Fibroblast of villous mesenchyme (primary cell): ENCODE results near the gene UVRAG. TPM values are rescaled to one million over a fixed set of nuclear protein-coding genes. Genes with fewer than 3 reads are reported as not detected.

Source experiments
- DNase-seq: peaks from one replicate; pipeline ENCODE4 v3.0.0-alpha.2; 2010; ENCODE audit warnings: low read depth
- H3K4me3 ChIP-seq: 2 replicates; pipeline ENCODE4 v1.5.1; 2011; ENCODE audit warnings: low read depth, mild to moderate bottlenecking, low read length
- total RNA-seq: library from RNA; depleted of rRNA; stranded (reverse); fragments of >200 nt; gene quantifications from 2 replicates; pipeline ENCODE4 v1.2.3, GENCODE V29; 2012
- TF ChIP-seq, protein P1 (sequence below): IDR thresholded peaks from 2 replicates; pipeline ENCODE4 v1.5.1; 2012; ENCODE audit warnings: low read depth, mild to moderate bottlenecking, low read length; ENCODE audit not compliant: insufficient read depth

Gene UVRAG
- total RNA-seq, 1 donor = 37.1 TPM

DNA sequence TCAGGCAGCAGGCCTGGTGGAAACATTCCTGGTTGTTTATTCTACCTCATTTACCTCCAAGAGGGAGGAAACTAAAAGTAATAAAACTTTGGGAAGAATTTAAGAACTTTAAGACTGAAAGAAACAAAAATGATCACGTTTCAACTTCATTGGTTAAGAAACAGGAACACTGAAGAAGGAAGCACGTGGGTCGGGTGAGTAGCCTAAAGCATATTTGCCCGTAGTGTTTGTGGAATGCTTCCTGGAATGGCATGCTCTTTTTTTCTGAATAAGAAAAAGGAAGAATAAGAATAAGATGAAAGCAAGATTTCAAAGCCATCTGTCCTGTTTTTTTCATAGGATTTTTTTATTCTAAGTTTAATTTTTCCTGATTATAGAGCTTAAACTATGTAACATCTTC lies 308.2 kb downstream of the UVRAG start:
- no peak for DNase-seq
- H3K4me3 ChIP-seq = no peak overlapping the region
- TF ChIP-seq, protein P1, sequence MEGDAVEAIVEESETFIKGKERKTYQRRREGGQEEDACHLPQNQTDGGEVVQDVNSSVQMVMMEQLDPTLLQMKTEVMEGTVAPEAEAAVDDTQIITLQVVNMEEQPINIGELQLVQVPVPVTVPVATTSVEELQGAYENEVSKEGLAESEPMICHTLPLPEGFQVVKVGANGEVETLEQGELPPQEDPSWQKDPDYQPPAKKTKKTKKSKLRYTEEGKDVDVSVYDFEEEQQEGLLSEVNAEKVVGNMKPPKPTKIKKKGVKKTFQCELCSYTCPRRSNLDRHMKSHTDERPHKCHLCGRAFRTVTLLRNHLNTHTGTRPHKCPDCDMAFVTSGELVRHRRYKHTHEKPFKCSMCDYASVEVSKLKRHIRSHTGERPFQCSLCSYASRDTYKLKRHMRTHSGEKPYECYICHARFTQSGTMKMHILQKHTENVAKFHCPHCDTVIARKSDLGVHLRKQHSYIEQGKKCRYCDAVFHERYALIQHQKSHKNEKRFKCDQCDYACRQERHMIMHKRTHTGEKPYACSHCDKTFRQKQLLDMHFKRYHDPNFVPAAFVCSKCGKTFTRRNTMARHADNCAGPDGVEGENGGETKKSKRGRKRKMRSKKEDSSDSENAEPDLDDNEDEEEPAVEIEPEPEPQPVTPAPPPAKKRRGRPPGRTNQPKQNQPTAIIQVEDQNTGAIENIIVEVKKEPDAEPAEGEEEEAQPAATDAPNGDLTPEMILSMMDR = no peak

DNA sequence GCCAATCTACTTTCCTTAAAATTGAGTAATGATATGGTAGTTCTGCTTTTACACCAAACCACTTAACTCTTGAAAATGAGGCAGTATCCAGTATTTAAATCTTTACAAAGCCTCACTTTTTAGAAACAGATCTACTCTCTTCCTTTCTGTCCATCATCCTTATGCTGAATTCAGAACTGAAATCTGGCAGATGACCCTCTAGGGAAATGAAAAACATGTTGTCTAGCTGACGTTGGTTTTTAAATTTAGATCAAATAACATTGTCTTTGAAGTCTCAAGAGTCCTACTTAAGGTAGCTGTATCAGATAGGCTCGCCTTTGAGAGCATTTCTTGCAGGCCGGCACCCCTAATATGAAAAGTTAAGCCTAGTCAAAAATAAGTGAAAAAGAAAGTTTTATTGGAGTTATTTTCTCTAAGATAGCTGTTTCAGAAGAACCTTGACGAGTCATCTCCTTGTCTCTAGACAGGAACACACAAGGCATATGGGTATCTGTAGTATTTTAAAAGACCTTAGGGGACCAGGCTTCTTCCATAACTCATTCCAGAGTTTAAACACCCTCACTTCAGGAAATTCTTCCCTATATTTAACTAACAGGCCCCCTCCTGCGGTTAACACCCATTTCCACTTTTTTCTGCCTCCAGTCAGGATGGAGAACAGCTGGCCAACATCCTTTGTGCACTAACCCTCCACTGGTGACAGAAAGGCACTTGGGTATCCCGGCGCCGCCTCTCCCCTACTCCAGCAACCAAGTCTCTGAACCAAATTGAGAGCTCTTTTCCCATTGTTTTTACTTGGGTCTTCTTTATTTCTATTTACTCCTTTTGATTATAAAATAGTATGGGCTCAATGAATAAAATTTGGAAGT lies 310.1 kb downstream of the UVRAG start:
- no peak overlapping the region for H3K4me3 ChIP-seq
- DNase-seq = peak; percentile 13
- TF ChIP-seq, protein P1 = no peak

DNA sequence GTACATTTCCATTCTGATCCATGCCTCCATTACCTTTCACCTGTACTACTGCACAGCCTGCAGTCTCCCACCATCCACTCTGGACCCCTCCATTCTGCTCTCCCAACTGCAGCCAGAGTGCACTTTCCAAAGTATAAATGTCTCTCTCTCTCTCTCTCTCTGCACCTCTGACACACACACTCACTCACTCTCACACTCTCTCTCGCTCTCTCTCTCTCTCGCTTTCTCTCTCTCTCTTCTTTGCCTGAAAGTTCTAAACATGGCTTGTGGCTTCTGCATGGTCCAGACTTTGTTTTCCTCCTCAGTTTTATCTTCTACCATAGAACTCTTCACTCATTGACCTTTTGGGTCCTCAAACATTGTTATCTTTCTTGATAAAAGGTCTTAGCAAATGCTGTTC lies 314.7 kb downstream of the UVRAG start:
- H3K4me3 ChIP-seq = no peak overlapping the region
- no peak for DNase-seq
- TF ChIP-seq, protein P1 = no peak

DNA sequence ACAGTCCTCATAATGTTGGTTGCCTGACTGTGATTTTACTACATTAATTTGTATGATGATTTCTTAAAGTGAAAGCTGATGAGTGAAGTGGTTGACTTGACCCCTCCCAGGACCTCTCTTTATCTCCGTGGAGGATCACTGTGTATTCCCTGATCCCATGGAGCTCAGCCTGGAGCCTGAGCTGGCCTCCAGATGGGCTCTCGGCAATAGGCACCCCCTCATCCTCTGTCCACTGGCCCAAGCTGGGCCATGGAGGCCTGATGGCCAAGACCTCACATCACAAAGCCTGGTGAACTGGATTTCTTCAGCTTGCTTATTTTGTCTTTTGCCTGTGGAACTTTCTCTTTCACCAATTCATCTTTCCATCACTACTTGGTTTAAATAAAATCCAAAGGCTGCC lies 316.1 kb downstream of the UVRAG start:
- TF ChIP-seq, protein P1 = no peak
- H3K4me3 ChIP-seq = no peak overlapping the region
- peak; percentile 38 for DNase-seq

DNA sequence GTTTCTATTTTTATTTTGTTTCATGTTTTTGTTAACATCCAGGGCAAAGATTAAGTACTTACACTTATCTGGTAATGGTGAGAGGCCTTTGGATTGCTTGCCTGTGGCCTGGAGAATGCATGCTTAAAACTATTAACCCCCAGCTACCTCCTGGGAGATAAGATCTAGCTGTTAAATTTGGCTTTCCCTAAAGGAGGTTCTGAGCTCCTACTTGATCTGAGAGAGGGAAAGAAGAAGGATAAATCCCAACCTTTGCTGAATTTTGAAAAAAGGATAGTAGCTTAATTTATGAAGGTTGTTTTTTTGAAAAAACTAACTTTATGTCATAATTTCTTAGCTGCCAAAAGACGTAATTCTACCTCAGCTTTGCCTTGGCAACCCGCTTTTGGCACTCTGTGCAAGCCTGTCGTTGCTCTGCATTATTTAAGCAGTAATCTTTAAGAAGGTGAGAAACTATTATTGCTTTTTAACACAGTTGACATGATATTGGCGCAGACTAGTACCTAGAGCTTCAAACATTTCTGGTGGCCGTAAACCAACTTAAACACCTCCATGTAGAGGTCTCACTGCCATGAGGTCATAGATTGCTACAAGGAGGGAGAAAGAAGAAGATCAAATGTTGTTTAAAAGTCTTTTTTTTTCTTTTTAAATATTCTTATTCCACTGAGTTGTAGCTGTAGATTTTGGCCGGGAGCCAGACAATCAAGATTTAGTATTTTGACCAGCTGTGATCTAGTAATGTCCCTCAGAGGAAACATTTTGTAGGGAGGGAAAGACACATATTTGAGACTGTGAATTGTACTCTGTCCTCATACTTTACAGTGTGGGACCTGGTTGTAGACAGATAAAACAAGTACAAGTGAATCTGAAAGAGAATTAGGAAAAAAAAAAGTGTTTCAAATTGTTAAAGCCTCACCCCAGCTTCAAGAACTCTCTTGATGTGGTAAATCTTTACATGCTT lies 316.9 kb downstream of the UVRAG start:
- DNase-seq = peak; percentile 52
- TF ChIP-seq, protein P1 = no peak
- H3K4me3 ChIP-seq = no peak overlapping the region

DNA sequence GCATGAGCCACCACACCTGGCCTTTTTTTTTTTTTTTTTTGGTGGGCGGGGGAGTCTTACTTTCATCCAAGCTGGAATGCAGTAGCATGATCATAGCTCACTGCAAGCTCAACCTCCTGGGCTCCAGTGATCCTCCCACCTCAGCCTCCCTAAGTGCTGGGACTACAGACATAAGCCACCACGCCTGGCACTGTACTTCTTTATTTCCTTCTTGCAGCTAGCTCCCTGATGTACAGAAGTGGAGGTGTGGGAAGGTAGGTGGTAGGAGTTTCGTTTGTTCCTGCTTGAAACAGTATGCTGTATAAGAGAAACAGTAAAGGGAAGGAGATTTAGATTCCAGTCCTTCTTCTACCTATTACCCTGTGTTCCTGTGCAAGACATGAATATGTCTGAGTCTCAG lies 319.2 kb downstream of the UVRAG start:
- DNase-seq = no peak
- no peak overlapping the region for H3K4me3 ChIP-seq
- TF ChIP-seq, protein P1 = no peak
